SU-DHL-6 (cell line): ENCODE measurements around the gene KLHL2.

ENCODE experiments used
- H2AFZ ChIP-seq: fragments of 200-600 bp; sonication (generic); 2 replicates; pipeline ENCODE4 v1.6.1; 2014; ENCODE audit warnings: low read depth, mild to moderate bottlenecking, moderate library complexity, mixed read lengths, antibody characterized with exemption, low read length; ENCODE audit not compliant: severe bottlenecking
- H3F3A ChIP-seq: fragments of 200-600 bp; shearing (Covaris generic); 2 replicates; pipeline ENCODE4 v1.6.0; 2016; ENCODE audit warnings: antibody characterized with exemption, mild to moderate bottlenecking; ENCODE audit not compliant: insufficient read depth
- H3K27ac ChIP-seq: fragments of 200-600 bp; sonication (generic); 2 replicates; pipeline ENCODE4 v1.5.1; 2016; ENCODE audit warnings: low read depth, mild to moderate bottlenecking, low read length, moderate library complexity, mixed read lengths
- H3K27me3 ChIP-seq: fragments of 200-600 bp; sonication (generic), shearing (Covaris generic); 2 replicates; pipeline ENCODE4 v1.6.0; 2014; ENCODE audit warnings: mild to moderate bottlenecking, low read length
- H3K36me3 ChIP-seq: fragments of 200-600 bp; sonication (generic); 2 replicates; pipeline ENCODE4 v1.6.1; 2014; ENCODE audit warnings: mild to moderate bottlenecking, low read length, mixed read lengths
- H3K4me2 ChIP-seq: fragments of 300-600, 200-600 bp; shearing (Covaris generic), sonication (generic); 2 replicates; pipeline ENCODE4 v1.6.0; 2014; ENCODE audit warnings: low read length, low read depth, mild to moderate bottlenecking; ENCODE audit not compliant: poor library complexity, severe bottlenecking
- H3K4me3 ChIP-seq: fragments of 200-600 bp; sonication (generic); 2 replicates; pipeline ENCODE4 v1.5.1; 2014; ENCODE audit warnings: antibody characterized with exemption, low read length, mild to moderate bottlenecking, mixed read lengths; ENCODE audit not compliant: insufficient read depth, poor library complexity, severe bottlenecking
- H3K79me2 ChIP-seq: fragments of 200-600 bp; sonication (generic); 2 replicates; pipeline ENCODE4 v1.6.1; 2014; ENCODE audit warnings: mild to moderate bottlenecking, low read length, moderate library complexity; ENCODE audit not compliant: insufficient read depth
- H3K9ac ChIP-seq: fragments of 200-600 bp; sonication (generic); 2 replicates; pipeline ENCODE4 v1.7.0; 2014; ENCODE audit warnings: mild to moderate bottlenecking, low read length
- H3K9me2 ChIP-seq: fragments of 200-600 bp; sonication (generic); replicated peaks from 2 replicates; pipeline ENCODE4 v1.6.1; 2014; ENCODE audit warnings: low read length; ENCODE audit not compliant: insufficient read depth
- H3K9me3 ChIP-seq: fragments of 200-600 bp; sonication (generic); 2 replicates; pipeline ENCODE4 v1.6.1; 2014; ENCODE audit warnings: low read length, mixed read lengths; ENCODE audit not compliant: insufficient read depth
- H4K20me1 ChIP-seq: fragments of 200-600 bp; sonication (generic); 2 replicates; pipeline ENCODE4 v1.6.1; 2014; ENCODE audit warnings: low read depth, mild to moderate bottlenecking, antibody characterized with exemption, low read length, moderate library complexity, mixed read lengths
- EZH2phosphoT487 ChIP-seq: fragments of 200-600 bp; sonication (generic), shearing (Covaris generic); conservative IDR thresholded peaks from 2 replicates; pipeline ENCODE4 v1.6.1; 2018; ENCODE audit warnings: mild to moderate bottlenecking, antibody characterized with exemption, low read length, moderate library complexity, mixed read lengths
- TF ChIP-seq, protein P1 (sequence below): fragments of 200-600 bp; sonication (generic); IDR thresholded peaks from one replicate; pipeline ENCODE4 v1.5.1; 2017; ENCODE audit warnings: antibody characterized with exemption, mild to moderate bottlenecking, low read length, moderate library complexity; ENCODE audit not compliant: insufficient read depth, poor library complexity, severe bottlenecking

KLHL2 gene

DNA sequence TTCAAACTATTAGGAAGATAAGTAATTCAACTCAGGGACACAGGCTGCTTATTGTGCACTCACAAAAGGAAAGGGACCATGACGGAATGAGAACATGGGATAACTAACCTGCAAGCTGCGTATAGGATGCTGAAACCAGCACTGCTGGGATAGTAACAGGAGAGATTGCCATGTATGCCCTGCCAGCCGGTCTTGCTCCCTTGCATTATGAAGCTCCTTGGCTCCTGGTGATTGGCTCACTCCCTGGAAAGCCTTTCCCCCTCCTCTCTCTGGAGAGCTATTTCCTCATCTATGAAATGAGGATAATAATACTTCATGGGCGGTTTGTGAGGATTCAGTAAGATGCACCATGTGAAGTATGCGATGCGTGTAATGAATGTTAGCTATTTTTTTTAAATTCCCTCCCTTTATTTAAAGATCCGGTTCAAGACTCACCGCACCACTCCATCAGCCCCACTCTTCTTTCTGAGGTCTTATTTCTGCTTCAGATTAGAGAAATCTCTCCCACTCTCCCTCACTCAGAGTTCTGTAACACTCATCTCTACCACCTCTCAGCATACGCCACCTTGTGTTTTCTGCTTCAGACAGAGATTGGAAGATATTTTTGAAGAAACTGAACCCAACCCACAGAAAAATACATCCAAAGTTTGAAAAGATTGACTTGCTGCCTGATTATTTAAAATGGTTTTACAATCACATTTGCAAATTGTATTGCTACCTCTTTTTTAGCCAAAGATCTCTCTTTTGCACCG lies 138.5 kb downstream of the KLHL2 start:
- no peak overlapping the region for H3K4me3 ChIP-seq
- no peaks in the 10 kb centered on the region for H3K79me2 ChIP-seq
- peaks cover 21% of the 10 kb centered on the region for H3K36me3 ChIP-seq
- H3K27me3 ChIP-seq, result no peaks in the 10 kb centered on the region
- H3K9me3 ChIP-seq, result no peaks in the 10 kb centered on the region
- no peak overlapping the region for H3K4me2 ChIP-seq
- no peak overlapping the region for H3K27ac ChIP-seq
- no peak for TF ChIP-seq EZH2phosphoT487
- no peaks in the 10 kb centered on the region for H3K9me2 ChIP-seq
- H3F3A ChIP-seq, result peaks cover 31% of the 10 kb centered on the region; the same call in 1 of the 2 replicates
- no peak overlapping the region for H3K9ac ChIP-seq
- no peak overlapping the region for H2AFZ ChIP-seq
- H4K20me1 ChIP-seq, result peaks cover 10% of the 10 kb centered on the region

DNA sequence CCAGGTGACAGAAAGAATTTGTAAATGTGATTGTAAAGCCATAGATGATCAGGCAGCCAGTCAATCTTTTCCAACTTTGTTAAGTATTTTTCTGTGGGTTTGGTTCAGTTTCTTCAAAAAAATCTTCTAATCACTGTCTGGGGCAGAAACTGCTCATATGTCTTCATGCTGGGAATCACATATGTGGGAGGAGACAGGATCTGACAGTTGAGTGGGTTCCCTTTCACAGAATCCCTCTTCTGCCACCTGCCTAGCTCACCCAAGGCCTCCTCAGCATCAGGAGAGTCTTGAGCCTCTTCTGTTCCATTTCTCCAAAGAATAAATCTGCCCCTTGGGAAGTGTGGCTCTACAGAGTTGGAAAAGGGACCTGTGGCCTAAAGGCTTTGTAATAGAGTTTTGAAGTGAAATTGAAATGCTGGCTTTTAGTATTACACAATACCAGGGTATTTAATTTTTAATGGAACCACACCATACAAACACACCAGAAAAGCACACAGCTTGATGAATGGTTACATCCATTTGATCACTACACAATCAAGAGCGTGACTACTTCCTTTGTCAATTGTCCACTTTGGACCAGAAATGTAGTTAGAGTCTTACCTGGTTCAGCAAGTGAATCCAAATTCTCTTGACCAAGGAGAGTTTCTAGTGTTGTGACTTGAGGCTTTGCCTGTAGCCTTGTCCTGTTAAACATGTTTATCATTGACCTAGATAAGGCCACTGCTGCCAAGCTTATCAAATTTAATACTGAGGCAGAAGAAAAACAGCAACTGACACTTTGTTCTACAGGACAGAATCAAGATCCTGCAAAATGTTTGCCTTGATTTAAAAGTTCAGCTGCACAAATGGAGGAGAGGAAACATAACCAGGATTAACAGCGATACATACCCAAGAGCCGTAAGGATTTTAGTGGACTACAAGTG lies 140.5 kb downstream of the KLHL2 start:
- Histone ChIP-seq H4K20me1 (no peaks in the 10 kb centered on the region), H2AFZ (no peak overlapping the region), H3K9ac (no peak overlapping the region), H3K9me2 (no peaks in the 10 kb centered on the region), H3K27ac (no peak overlapping the region), H3K79me2 (no peaks in the 10 kb centered on the region), H3K27me3 (no peaks in the 10 kb centered on the region), H3K9me3 (no peaks in the 10 kb centered on the region), H3K4me2 (no peak overlapping the region), H3K36me3 (0 out of 2 replicates have a peak, but pooled peaks cover 3% of the 10 kb centered on the region), H3F3A (peaks cover 13% of the 10 kb centered on the region; the same call in 1 of the 2 replicates), H3K4me3 (no peak overlapping the region)
- TF ChIP-seq EZH2phosphoT487, result no peak
- TF ChIP-seq, protein P1, sequence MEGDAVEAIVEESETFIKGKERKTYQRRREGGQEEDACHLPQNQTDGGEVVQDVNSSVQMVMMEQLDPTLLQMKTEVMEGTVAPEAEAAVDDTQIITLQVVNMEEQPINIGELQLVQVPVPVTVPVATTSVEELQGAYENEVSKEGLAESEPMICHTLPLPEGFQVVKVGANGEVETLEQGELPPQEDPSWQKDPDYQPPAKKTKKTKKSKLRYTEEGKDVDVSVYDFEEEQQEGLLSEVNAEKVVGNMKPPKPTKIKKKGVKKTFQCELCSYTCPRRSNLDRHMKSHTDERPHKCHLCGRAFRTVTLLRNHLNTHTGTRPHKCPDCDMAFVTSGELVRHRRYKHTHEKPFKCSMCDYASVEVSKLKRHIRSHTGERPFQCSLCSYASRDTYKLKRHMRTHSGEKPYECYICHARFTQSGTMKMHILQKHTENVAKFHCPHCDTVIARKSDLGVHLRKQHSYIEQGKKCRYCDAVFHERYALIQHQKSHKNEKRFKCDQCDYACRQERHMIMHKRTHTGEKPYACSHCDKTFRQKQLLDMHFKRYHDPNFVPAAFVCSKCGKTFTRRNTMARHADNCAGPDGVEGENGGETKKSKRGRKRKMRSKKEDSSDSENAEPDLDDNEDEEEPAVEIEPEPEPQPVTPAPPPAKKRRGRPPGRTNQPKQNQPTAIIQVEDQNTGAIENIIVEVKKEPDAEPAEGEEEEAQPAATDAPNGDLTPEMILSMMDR, result no peak

DNA sequence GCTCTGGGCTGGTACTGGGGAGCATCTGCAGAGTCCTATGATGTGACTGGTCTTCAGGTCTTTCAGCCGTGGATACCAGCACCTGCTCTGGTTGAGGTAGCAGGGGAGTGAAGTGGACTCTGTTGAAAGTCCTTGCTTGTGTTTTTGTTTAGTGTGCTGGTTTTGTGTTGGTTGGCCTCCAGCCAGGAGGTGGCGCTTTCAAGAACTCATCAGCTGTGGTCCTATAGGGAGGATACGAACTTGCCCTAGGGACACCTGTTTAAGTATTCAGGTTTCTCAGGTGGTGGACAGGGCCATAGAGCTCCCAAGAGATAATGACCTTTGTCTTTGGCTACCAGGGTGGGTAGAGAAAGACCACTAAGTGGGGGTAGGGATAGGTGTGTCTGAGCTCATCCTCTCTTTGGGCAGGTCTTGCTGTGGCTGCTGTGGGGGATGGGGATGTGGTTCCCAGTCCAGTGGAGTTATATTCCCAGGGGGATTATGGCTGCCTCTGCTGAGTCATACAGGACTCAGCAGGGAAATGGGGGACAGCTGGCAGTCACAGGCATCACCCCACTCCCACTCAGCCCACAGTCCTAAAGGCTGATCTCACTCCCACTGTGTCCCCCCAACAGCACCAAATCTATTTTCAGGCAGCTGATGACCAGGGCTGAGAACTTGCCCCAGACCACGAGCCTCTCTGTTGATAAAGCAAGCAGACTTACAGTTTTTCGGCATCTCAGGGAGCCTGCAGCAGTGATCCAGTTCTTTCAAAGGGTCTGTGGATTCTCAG lies 144.2 kb downstream of the KLHL2 start:
- no peaks in the 10 kb centered on the region for H3K9me3 ChIP-seq
- H4K20me1 ChIP-seq, result no peaks in the 10 kb centered on the region
- no peak overlapping the region for H3K4me3 ChIP-seq
- no peaks in the 10 kb centered on the region for H3K27me3 ChIP-seq
- TF ChIP-seq EZH2phosphoT487, result no peak
- TF ChIP-seq, protein P1, result peak; percentile 36
- no peak overlapping the region for H3K4me2 ChIP-seq
- H2AFZ ChIP-seq, result no peak overlapping the region
- no peaks in the 10 kb centered on the region for H3K79me2 ChIP-seq
- no peaks in the 10 kb centered on the region for H3K36me3 ChIP-seq
- H3K9me2 ChIP-seq, result no peaks in the 10 kb centered on the region
- H3K9ac ChIP-seq, result no peak overlapping the region
- no peaks in the 10 kb centered on the region for H3F3A ChIP-seq
- H3K27ac ChIP-seq, result no peak overlapping the region
